ENCODE data around the gene STRN3.

The STRN3 gene

GRCh38 chr14:30874120-30874998 is 151.8 kb downstream of the STRN3 start, which contains the start of gene COCH:
TSS of gene COCH (plus strand) at chr14:30874559. CDS start at chr14:30874939, 380 bp downstream.
- DNase-seq (ENCODE audit: extremely low read depth, low read depth): no peak
- peak within 1 kb of the TSS; percentile 39 for H3K4me3 ChIP-seq (replicated peaks; ENCODE audit: low read depth, low read length)

DNA sequence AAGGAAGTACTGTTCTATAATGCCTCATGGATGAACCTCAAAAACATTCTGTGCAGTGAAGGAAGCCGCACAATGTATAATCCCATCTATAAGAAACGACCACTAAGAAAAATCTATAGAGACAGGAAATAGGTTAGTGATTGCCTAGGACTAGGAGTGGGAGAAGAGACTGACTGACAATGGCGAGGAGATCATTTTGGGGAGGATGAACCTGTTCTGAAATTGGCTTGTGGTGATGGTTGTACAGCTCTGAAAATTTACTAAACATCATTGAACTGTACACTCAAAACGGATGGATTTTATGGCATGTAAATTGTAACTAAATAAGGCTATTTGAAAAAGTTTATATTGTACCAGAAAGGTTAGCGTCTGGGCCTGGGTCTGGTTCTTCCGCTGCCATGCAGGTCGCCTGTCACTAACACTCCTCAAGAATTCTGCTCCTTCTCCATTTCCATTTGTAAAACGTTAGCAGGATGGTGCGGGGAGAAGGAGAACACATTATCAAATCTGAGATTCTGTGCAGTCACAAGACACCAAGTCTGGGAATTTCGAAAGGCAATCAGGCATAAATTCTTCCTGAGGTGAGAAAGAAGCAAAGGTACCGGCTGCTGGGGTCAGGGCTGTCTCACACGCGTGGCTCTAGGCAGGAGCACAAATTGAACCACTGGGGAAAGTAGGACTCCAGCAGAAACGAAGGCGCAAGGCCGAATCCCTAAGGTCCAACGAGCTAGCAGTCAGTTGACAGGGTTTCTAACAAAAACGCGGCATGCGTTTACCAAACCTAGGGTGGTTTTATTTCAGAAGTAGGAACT is 152.7 kb downstream of the STRN3 start:
- H3K4me3 ChIP-seq (replicated peaks; ENCODE audit: low read depth, low read length): no peak overlapping the region
- no peak for DNase-seq (ENCODE audit: extremely low read depth, low read depth)

More at GRCh38 chr14:30874120-30874998, 151.8 kb downstream of the STRN3 start, which contains the start of gene COCH:
- TF ChIP-seq CTCF (IDR thresholded peaks at IDR 0.05; ENCODE audit: low read depth, low read length, missing control alignments): no peak

GRCh38 chr14:30872602-30873001 is 153.6 kb downstream of the STRN3 start:
- DNase-seq (ENCODE audit: extremely low read depth, low read depth): no peak
- TF ChIP-seq CTCF (IDR thresholded peaks at IDR 0.05; ENCODE audit: low read depth, low read length, missing control alignments): no peak
- no peak overlapping the region for H3K4me3 ChIP-seq (replicated peaks; ENCODE audit: low read depth, low read length)

More for the DNA sequence above, 152.7 kb downstream of the STRN3 start:
- no peak for TF ChIP-seq CTCF (IDR thresholded peaks at IDR 0.05; ENCODE audit: low read depth, low read length, missing control alignments)

DNA sequence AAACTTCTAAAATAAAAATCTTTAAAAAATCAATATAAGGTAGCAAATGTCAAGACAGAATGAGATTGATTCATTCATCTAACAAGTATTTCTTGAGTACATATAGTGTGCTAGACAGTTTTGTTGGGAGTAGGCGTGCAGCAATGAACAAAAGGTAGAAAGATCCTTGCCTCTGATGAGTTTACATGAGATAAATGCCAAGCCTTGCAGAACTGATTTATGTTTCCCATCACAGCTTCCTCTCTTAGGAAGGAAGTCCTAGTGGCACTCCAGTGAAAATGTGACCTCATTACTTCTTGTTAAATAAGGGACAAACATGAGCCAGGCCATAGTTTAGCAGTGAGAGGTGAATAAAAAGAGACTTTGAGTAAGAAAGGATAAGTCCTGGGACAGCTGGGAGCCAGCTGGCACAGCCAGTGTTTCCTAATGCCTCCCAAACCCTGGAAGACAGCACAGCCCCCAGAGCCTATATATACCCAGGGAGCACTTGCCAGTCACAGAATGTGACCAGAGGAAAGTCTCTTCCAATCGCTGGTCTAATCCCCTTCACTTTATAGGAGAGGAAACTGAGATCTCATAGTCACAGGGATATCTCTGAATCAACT is 156.5 kb downstream of the STRN3 start:
- no peak for DNase-seq (ENCODE audit: extremely low read depth, low read depth)

DNA sequence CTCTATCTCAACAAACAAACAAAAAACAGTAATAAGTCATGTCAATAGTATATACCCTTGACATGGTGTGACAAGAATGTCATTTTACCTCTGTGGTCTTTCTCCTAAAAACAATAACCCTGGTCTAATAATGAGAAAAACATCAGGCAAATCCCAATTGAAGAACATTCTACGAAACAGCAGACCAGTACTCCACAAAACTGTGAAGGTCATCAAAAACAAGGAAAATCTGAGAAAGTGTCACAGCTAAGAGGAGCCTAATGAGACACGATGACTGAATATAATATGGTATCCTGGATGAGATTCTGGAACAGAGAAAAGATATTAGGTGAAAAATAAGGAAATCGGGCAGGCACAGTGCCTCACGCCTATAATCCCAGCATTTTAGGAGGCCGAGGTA is 157.4 kb downstream of the STRN3 start:
- TF ChIP-seq CTCF (IDR thresholded peaks at IDR 0.05; ENCODE audit: low read depth, low read length, missing control alignments): no peak
- H3K4me3 ChIP-seq (replicated peaks; ENCODE audit: low read depth, low read length): no peak overlapping the region
- no peak for DNase-seq (ENCODE audit: extremely low read depth, low read depth)

More for the DNA sequence above, 156.5 kb downstream of the STRN3 start:
- no peak for TF ChIP-seq CTCF (IDR thresholded peaks at IDR 0.05; ENCODE audit: low read depth, low read length, missing control alignments)
- no peak overlapping the region for H3K4me3 ChIP-seq (replicated peaks; ENCODE audit: low read depth, low read length)

DNA sequence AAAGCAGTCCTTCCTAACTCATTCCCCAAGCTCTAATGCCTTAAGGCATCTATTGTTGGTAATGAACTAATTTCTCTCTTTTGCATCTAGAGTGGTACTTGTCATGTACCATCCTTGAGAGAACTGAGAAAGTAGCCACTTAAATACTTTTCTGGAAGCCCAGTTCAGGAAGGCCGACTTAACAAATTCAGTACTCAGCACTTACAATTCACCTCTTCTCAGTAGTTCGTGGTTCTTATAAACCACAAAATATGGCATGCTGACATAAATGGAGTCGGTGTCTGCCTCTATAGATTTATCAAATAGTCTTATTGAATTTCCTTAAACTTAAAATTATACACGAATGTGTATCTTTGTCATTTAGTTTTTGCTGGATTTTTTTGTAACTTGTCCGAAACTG is 161.2 kb downstream of the STRN3 start:
- H3K4me3 ChIP-seq (replicated peaks; ENCODE audit: low read depth, low read length): no peak overlapping the region
- TF ChIP-seq CTCF (IDR thresholded peaks at IDR 0.05; ENCODE audit: low read depth, low read length, missing control alignments): no peak
- no peak for DNase-seq (ENCODE audit: extremely low read depth, low read depth)

Data from HFF-Myc (cell line).